H1 (cell line): ENCODE measurements around the gene ARMC9. TPM values are rescaled to one million over a fixed set of nuclear protein-coding genes. Genes with fewer than 3 reads are reported as not detected.

Experiments
- CHD7 ChIP-seq: fragments of 300-600 bp; sonication (generic); IDR thresholded peaks from 2 replicates; pipeline ENCODE4 v1.7.1; 2012; ENCODE audit warnings: low read length, moderate library complexity, mild to moderate bottlenecking, inconsistent platforms; ENCODE audit not compliant: insufficient replicate concordance
- CTCF ChIP-seq, 3 experiments: IDR thresholded peaks; 1 replicate in 2 of 3; 2 replicates in 1 of 3; pipeline versions ENCODE4 v1.5.1 to v1.6.1; 2011; ENCODE audit warnings: low read length in 3 of 3, mild to moderate bottlenecking in 3 of 3, inconsistent platforms in 2 of 3, low read depth in 1 of 3, moderate library complexity in 1 of 3; ENCODE audit not compliant: insufficient read depth in 1 of 3; ENCODE audit errors: control extremely low read depth in 1 of 3
- EGR1 ChIP-seq: IDR thresholded peaks from 2 replicates; pipeline ENCODE4 v1.6.1; 2011; ENCODE audit warnings: low read depth, low read length, borderline replicate concordance
- GTF2F1 ChIP-seq: IDR thresholded peaks from 2 replicates; pipeline ENCODE4 v1.6.1; 2012; ENCODE audit warnings: low read depth, low read length, improper control_type of control experiment, borderline replicate concordance
- SP1 ChIP-seq: IDR thresholded peaks from 2 replicates; pipeline ENCODE4 v1.6.1; 2011; ENCODE audit warnings: low read depth, low read length
- YY1 ChIP-seq: IDR thresholded peaks from 2 replicates; pipeline ENCODE4 v1.6.1; 2011; ENCODE audit warnings: low read depth, mild to moderate bottlenecking, low read length
- polyA plus RNA-seq, 7 experiments: library from polyadenylated mRNA; depleted of rRNA in 3 of 7; stranded (reverse) in 5 of 7; unstranded in 2 of 7; fragments of >200 nt in 5 of 7; fragments of 200-250 nt in 2 of 7; gene quantifications; 1 replicate in 5 of 7; 2 replicates in 1 of 7; 4 replicates in 1 of 7; pipeline versions ENCODE4 v1.2.1 to v1.2.3, GENCODE V29; 2011 to 2013; ENCODE audit warnings: missing spikeins in 2 of 7, mixed read lengths in 2 of 7
- total RNA-seq: library from RNA; stranded (reverse); fragmentation: NEBNext Ultra II Directional; extraction: Animal tissue kit (Norgen Biotek cat#: 25700); gene quantifications from 2 replicates; pipeline ENCODE4 v1.2.1, GENCODE V29; 2021

The ARMC9 gene
- total and polyA plus RNA-seq, 2 of the 8 experiments (the other 6 are each of a cell fraction or from before 2014, with no cell fraction given), result 23.2 to 36.1 TPM

GRCh38 chr2:231342061-231342711 lies 143.8 kb downstream of the ARMC9 start (continued):
- TF ChIP-seq CHD7 (no peak), GTF2F1 (no peak), EGR1 (no peak), YY1 (no peak), CTCF (IDR thresholded peaks at IDR 0.05; ENCODE audit: control extremely low read depth in 1 of 3, insufficient read depth in 1 of 3, low read depth in 1 of 3, low read length in 3 of 3) (no peak), SP1 (no peak)
